ENCODE measurements around the gene GTPBP4.

DNA sequence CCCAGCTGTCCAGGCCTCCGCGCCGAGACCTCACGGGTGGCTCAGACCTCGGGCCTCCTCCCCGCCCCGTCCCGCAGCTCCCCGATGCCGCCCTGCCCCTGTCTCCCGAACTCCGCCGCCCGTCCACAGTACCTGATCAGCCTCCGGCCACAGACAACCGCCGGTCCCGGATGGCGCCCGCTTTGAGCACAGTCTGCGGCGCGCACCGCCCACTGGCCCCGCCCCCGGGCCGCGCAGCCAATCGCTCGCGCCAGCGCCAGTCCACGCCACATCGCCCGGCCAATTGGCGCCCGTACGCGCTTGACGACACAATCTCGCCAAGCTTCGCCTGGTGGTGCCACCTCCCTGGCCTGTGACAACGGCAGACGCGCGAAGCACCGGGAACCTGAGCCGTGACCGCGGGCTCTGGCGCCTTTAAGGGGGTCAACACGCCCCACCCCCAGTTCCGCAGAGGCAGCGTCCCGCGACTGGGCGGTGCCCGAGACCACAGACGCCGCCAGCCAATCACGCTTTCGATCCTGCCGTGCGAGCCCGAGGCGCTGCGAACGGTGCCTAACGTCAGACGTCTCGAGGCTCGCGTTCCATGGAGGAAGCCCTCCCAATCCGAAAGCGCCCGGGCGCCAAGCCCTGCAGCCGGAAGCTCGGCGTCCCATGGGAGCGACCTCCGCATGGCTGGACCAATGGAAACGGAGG lies 60.6 kb downstream of the GTPBP4 start, which contains the start of gene IDI1:
- TF ChIP-seq, protein P1, sequence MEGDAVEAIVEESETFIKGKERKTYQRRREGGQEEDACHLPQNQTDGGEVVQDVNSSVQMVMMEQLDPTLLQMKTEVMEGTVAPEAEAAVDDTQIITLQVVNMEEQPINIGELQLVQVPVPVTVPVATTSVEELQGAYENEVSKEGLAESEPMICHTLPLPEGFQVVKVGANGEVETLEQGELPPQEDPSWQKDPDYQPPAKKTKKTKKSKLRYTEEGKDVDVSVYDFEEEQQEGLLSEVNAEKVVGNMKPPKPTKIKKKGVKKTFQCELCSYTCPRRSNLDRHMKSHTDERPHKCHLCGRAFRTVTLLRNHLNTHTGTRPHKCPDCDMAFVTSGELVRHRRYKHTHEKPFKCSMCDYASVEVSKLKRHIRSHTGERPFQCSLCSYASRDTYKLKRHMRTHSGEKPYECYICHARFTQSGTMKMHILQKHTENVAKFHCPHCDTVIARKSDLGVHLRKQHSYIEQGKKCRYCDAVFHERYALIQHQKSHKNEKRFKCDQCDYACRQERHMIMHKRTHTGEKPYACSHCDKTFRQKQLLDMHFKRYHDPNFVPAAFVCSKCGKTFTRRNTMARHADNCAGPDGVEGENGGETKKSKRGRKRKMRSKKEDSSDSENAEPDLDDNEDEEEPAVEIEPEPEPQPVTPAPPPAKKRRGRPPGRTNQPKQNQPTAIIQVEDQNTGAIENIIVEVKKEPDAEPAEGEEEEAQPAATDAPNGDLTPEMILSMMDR (IDR thresholded peaks at IDR 0.05; ENCODE audit: low read depth, low read length), result no peak
- no peak for TF ChIP-seq EZH2phosphoT487 (IDR thresholded peaks at IDR 0.05; ENCODE audit: low read depth)

Data from OCI-LY3 (cell line).